Calu3 (cell line): ENCODE results near the gene APP. TPM values are rescaled to one million over a fixed set of nuclear protein-coding genes. Genes with fewer than 3 reads are reported as not detected.

Experiments used
- BruUV-seq: library from RNA; stranded (reverse); fragments of 400-500 nt; replicated peaks from 2 replicates; lab custom pipeline; 2021; lab: Mats Ljungman, UMichigan
- CTCF ChIA-PET: fragments of 300-600 bp; sonication (Branson Sonifier 250); formaldehyde crosslinking; loops from one replicate; lab custom pipeline; 2022; ENCODE audit warnings: antibody characterized with exemption; lab: Charles Lee
- DNase-seq: peaks from one replicate; pipeline ENCODE4 v3.0.0; 2022
- H3K27ac Mint-ChIP-seq: one replicate; pipeline ENCODE4 v1.8.0; 2022; ENCODE audit warnings: mixed read lengths; ENCODE audit not compliant: unreplicated experiment
- H3K27me3 Mint-ChIP-seq: one replicate; pipeline ENCODE4 v1.8.0; 2022; ENCODE audit warnings: mixed read lengths; ENCODE audit not compliant: unreplicated experiment
- H3K36me3 Mint-ChIP-seq: one replicate; pipeline ENCODE4 v1.8.0; 2022; ENCODE audit warnings: mild to moderate bottlenecking, moderate library complexity, mixed read lengths; ENCODE audit not compliant: insufficient read depth, unreplicated experiment
- H3K4me1 Mint-ChIP-seq: one replicate; pipeline ENCODE4 v1.8.0; 2022; ENCODE audit warnings: mild to moderate bottlenecking, low read depth, mixed read lengths; ENCODE audit not compliant: unreplicated experiment
- H3K4me3 Mint-ChIP-seq: one replicate; pipeline ENCODE4 v1.8.0; 2022; ENCODE audit warnings: mild to moderate bottlenecking, low read depth, moderate library complexity, mixed read lengths; ENCODE audit not compliant: unreplicated experiment
- H3K9me3 Mint-ChIP-seq: one replicate; pipeline ENCODE4 v1.8.0; 2022; ENCODE audit warnings: low read depth, mixed read lengths; ENCODE audit not compliant: unreplicated experiment
- CTCF ChIP-seq: fragments of 200-600 bp; IDR thresholded peaks from one replicate; pipeline ENCODE4 v1.8.0; 2022; ENCODE audit warnings: antibody characterized with exemption; ENCODE audit not compliant: unreplicated experiment
- intact Hi-C: fragments of 100-400 bp; cut with micrococcal nuclease; formaldehyde crosslinking; loops from one replicate; pipeline ENCODE4 v1.10.0; 2022; ENCODE audit not compliant: unreplicated experiment
- total RNA-seq: library from RNA; stranded (reverse); gene quantifications from 2 replicates; pipeline ENCODE4 v1.2.3, GENCODE V29; 2022

Gene APP
- total RNA-seq, 1 experiment from 2014 or later, result 566 TPM

- H3K9me3 Mint-ChIP-seq, result no peaks in the 10 kb centered on the region
- peaks cover 10% of the 10 kb centered on the region for H3K36me3 Mint-ChIP-seq
- no TSS peak for BruUV-seq
- no peak overlapping the region for H3K4me3 Mint-ChIP-seq
- H3K4me1 Mint-ChIP-seq, result no peaks in the 10 kb centered on the region
- intact Hi-C loops, result no loop called here
- no peak for TF ChIP-seq CTCF
- no peak overlapping the region for H3K27ac Mint-ChIP-seq
- no peaks in the 10 kb centered on the region for H3K27me3 Mint-ChIP-seq
- no peak for DNase-seq
- CTCF ChIA-PET, result no interaction called here
Observed at GRCh38 chr21:26043891-26044290, 126.7 kb downstream of the APP start.

GRCh38 chr21:26042181-26042876 lies 128.2 kb downstream of the APP start:
- intact Hi-C loops, result no loop called here
- Mint-ChIP-seq H3K36me3 (peaks cover 7% of the 10 kb centered on the region), H3K4me1 (no peaks in the 10 kb centered on the region), H3K27me3 (no peaks in the 10 kb centered on the region), H3K27ac (no peak overlapping the region), H3K9me3 (no peaks in the 10 kb centered on the region), H3K4me3 (no peak overlapping the region)
- DNase-seq, result no peak
- BruUV-seq, result no TSS peak
- TF ChIP-seq CTCF, result no peak
- CTCF ChIA-PET, result no interaction called here

GRCh38 chr21:26041431-26042180 lies 129.0 kb downstream of the APP start:
- Mint-ChIP-seq H3K36me3 (peaks cover 6% of the 10 kb centered on the region), H3K27me3 (no peaks in the 10 kb centered on the region), H3K4me1 (no peaks in the 10 kb centered on the region), H3K4me3 (no peak overlapping the region), H3K27ac (no peak overlapping the region), H3K9me3 (no peaks in the 10 kb centered on the region)
- TF ChIP-seq CTCF, result no peak
- CTCF ChIA-PET, result interaction anchor here (0.6 kb wide), 1 partner anchor 68 kb away, joined by 6 read pairs; no protein-coding TSS in a partner anchor
- intact Hi-C loops, result no loop called here
- no peak for DNase-seq
- BruUV-seq, result no TSS peak

GRCh38 chr21:26036916-26037315 lies 133.7 kb downstream of the APP start:
- H3K4me3 Mint-ChIP-seq, result no peak overlapping the region
- CTCF ChIA-PET, result no interaction called here
- TF ChIP-seq CTCF, result no peak
- BruUV-seq, result no TSS peak
- H3K36me3 Mint-ChIP-seq, result peaks cover 11% of the 10 kb centered on the region
- intact Hi-C loops, result no loop called here
- H3K27ac Mint-ChIP-seq, result no peak overlapping the region
- DNase-seq, result no peak
- no peaks in the 10 kb centered on the region for H3K9me3 Mint-ChIP-seq
- H3K4me1 Mint-ChIP-seq, result peaks cover 29% of the 10 kb centered on the region
- H3K27me3 Mint-ChIP-seq, result no peaks in the 10 kb centered on the region
